Left renal cortex interstitium (tissue), 4 donors: ENCODE data around the gene PIGZ. TPM values are rescaled to one million over a fixed set of nuclear protein-coding genes. Genes with fewer than 3 reads are reported as not detected.
"Not testable (repeated sequence)": the region's sequence is repeated elsewhere in the genome, so short reads cannot be mapped to it uniquely, and the experiment has no call there.

Experiments used
- DNase-seq, 4 donors: peaks; one replicate each; pipeline ENCODE4 v3.0.0-alpha.2; 2013; ENCODE audit warnings: low read depth in 4 of 4, low spot score in 2 of 4, missing footprints in 1 of 4
- polyA plus RNA-seq, 4 donors: library from polyadenylated mRNA; unstranded; fragments of 120-200 nt; gene quantifications; one replicate each; pipeline ENCODE4 v1.2.1, GENCODE V29; 2013; ENCODE audit not compliant: insufficient read length in 4 of 4

The PIGZ gene
- polyA plus RNA-seq, 4 donors, result 1.2 to 2.9 (median 2.1) TPM

- no peak for DNase-seq
Measured at GRCh38 chr3:196962108-196962929, 6.3 kb downstream of the PIGZ start.

DNA sequence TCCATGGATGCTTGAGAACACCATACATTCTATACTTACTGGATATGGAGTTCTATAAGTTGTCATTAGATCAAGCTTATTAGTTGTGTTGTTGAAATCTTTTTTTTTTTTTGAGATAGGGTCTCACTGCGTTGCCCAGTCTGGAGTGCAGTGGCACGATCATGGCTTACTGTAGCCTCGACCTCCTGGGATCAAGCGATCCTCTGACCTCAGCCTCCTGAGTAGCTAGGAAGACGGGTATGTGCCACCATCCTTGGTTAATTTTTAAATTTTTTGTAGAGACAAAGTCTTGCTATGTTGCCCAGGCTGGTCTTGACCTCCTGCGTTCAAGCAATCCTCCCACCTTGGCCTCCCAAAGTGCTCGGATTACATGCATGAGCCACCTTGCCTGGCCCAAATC, 13.8 kb downstream of the PIGZ start:
- no peak for DNase-seq

GRCh38 chr3:196951371-196951770, 17.3 kb downstream of the PIGZ start:
- DNase-seq, result no peak

GRCh38 chr3:196949750-196950149, 18.9 kb downstream of the PIGZ start:
- no peak for DNase-seq

DNA sequence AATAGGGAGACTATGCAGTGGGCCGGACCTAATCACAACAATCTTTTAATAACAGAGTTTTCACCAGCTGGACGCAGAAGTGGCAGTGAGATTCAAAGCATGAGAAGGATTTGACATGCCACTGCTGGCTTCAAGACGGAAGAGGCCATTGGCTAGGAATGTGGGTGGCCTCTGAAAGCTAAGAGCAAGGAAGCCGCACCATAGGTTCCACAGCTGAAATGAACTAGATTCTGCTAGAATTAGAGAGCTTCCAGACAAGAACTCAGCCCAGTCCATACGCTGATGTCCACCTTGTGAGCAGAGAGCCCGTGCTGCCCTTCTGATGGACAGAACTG, 19.4 kb downstream of the PIGZ start:
- DNase-seq, result no peak

- no peak for DNase-seq
Measured at GRCh38 chr3:196948442-196949284, 20.0 kb downstream of the PIGZ start.

DNA sequence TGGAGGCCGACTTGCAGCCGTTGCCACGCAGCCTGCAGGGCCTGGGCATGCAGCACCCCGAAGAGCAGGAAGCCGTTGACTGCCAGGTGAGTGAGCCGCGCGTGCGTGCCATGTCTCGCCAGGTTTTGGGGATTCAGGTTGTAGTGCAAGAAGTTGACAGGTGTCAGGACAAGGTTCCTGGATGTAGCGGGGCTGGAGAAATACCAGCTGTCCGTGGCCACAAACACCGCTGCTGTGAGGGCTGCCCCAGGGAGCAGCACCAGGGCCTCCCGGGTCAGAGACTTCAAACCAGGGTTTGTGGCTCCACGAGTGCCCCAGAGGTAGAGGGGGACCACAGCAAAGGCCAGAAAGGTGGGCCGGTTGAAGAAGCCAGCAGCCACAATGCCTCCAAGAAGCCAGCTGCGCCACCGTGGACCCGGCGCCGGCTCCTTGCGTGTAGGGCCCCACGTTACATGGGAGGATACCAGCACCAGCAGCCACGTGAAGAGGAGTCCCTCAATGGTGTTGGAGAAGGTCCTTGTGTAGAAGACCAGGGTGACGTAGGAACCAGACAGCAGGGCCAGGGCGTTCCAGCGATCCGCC, 20.7 kb downstream of the PIGZ start:
- no peak for DNase-seq

- no peak for DNase-seq
Measured at GRCh38 chr3:196947136-196947859, 21.3 kb downstream of the PIGZ start.

- DNase-seq, result not testable (repeated sequence)
Measured at GRCh38 chr3:196944037-196944790, 24.4 kb downstream of the PIGZ start.

- DNase-seq, result no peak
Measured at GRCh38 chr3:196942915-196943277, 25.7 kb downstream of the PIGZ start.

DNA sequence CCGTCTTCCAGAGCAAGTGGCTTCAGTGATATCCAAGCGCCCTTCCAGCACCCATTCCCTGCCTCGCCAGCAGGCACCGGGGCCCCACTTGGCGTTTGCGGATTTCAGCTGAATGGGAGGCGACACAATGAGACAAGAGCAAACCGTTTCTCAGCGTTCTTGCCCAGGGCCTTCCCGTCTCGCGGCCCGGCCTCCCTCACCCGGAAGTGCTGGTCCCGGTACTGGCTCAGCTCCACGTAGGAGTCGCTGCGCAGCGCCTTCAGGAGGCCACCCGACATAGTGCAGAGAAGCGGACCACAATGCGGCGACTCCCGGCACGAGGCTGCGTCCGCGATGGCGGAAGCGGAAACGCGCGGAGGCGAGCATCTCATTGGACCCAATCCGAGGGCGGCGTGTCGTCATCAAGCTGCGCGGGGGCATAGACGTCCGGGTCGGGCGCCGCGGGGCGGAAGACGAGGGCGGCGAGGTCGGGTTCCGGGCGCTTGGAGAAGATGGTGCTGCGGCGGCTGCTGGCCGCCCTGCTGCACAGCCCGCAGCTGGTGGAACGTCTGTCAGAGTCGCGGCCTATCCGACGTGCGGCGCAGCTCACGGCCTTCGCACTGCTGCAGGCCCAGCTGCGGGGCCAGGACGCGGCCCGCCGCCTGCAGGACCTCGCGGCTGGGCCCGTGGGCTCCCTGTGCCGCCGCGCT, 26.3 kb downstream of the PIGZ start, which contains the start of gene NCBP2:
Gene NCBP2, minus strand, starts transcription at position 303 of the 689 bp plus-strand sequence. Its CDS starts 25 bp downstream, at position 278.
- DNase-seq, result peak; percentile 88 to 97 (median 94)

- DNase-seq, result peak in 3 of 4 donors; percentile 12 to 28 (median 24)
Measured at GRCh38 chr3:196941729-196942225, 26.9 kb downstream of the PIGZ start.

GRCh38 chr3:196938576-196938975, 30.1 kb downstream of the PIGZ start:
- DNase-seq, result no peak

DNA sequence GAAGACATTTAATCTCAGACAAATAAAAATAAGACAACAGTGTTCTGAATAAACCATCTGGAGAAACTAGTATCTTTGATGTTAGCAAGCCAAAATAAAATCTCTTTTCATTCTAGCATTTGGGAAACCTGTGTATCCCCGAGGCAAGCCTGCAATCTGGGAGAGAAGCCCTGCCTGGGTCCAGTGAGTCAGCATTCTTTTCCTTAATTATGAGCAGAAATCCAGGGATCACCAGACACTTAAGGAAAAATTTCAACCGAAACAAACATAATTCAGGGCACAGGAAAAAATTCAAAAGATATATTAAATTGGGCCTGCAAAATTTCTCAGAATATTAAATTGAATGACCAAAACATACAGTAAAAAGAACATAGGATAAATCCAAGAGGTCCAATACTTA, 30.5 kb downstream of the PIGZ start:
- no peak for DNase-seq

DNA sequence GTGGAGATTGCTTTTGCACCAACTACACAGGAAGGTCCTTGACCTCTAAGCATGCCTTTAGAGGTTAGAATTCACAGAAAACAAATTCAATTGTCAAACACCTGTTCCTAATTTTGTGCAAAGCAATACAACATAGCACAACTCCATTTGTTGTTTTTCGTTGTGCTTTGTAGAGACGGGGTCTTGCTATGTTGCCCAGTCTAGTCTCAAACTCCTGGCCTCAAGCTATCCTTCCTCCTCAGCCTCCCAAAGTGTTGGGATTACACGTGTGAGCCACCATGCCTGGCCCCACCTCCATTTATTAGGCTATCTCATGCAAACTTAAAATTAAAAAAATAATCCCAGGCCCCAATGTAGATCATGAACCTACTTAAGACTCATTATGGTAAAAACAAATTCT, 32.3 kb downstream of the PIGZ start:
- no peak for DNase-seq

DNA sequence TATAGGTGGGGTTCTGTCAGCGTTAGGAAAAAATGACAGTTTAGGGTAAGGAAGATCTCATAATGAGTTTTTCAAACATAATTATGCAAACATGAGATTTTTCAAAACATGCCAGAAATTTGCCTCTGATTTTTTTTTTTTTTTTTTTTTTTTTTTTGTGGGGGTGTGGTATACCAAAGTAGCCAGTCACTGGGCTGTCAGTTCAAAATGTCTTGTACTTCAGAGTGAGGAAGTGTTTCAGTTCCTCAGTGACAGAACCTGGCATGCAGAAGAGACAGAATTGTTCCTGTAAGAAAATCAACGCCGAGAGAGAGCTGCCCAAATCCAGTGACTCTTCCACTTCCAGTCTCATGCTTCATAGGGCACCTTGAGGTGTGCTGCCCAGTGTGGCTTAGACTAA, 36.0 kb downstream of the PIGZ start:
- DNase-seq, result no peak

DNA sequence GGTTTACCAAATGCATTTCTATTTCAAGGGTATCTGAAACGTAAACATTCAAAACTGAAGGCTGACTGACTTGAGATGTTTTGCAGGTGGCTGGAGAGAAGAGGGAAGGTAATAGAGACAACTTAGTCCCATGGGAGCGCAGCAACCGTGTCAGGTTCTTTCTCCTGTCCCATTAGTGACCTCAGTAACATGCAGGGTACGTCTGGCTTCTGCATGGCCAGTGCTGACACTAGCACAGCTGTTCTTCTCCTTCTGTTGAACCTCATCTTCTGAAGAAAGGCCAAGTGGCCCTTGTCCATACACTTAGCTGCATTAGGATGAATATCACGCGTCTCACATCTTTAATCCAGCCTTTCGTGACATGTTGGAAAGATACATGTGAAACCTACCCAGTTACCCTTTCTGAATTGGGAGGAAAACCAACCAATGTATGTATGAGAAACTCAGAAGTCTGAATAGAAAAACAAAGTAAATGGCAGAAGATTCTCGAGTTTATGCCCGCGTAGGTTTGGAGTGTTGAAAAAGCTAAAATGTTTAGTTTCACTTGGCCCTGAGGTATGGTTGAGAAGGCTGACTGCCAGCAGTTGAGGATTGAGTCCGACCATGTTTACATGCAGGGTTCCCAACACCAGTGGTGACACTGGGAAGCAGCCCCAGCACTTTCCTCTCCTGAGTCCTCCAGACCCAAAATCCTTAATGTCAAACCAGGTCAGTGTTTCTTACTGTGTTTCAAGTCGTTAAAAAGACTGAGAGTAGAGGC, 36.6 kb downstream of the PIGZ start:
- DNase-seq, result no peak

DNA sequence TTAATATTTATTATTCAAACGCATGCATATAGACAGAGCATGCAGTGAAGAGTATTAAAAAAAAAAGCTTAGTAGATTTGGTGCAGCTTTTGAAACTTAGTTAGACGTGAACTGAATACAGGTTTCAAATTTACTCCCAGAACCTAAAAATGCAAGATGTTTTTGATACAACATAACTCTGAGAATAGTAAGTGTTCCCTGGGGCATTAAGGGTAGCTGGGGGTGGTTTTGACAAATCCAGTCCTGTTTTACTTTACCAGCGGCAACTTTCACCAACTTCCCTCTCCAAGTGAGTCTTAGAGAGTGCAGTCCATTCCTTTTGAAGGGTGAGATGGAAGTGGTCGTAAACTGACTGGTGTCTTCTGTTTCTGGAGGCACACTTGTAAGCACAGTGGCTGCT, 37.5 kb downstream of the PIGZ start:
- DNase-seq, result no peak
